ENCODE data around the gene ZSCAN5B. TPM values are rescaled to one million over a fixed set of nuclear protein-coding genes. Genes with fewer than 3 reads are reported as not detected.

ZSCAN5B gene
- total and polyA plus RNA-seq, 2 of the 8 experiments (the other 6 are each of a cell fraction or from before 2014, with no cell fraction given), result not detected

DNA sequence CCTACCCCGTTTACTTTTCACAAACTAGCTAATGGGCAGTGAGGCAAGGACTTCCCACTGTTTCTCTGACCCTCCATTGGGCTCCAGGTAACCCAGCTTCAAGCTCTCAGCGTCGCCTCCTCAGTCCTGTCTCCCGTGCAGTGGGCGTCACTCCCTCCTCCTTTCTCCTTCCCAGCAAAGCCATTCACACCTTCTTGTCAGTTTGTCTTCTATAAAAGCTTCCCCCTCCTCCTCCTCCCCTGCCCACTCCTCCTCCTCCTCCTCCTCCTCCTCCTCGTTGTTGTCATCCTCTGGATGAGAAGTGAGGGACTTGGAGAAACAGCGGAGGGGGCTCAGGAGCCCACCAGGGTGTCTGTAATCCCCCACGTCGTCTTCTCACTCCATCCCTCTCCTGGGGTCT is 23.5 kb downstream of the ZSCAN5B start:
- TF ChIP-seq CREB1 (IDR thresholded peaks at IDR 0.05), result no peak
- no peak for TF ChIP-seq KDM5A (IDR thresholded peaks at IDR 0.05; ENCODE audit: low read length)
- no peak overlapping the region for H4K8ac ChIP-seq (ENCODE audit: extremely low read depth, insufficient read depth, low read length)
- H4K5ac ChIP-seq (ENCODE audit: insufficient read length, low read depth, low read length), result no peak overlapping the region
- H4K20me1 ChIP-seq (replicated peaks in 1 of 2; ENCODE audit: control insufficient read depth in 1 of 2, insufficient read depth in 2 of 2, low read length in 2 of 2), result no peaks in the 10 kb centered on the region
- H2BK5ac ChIP-seq (ENCODE audit: low read depth, low read length), result no peak overlapping the region
- FAIRE-seq, result no peak
- no peaks in the 10 kb centered on the region for H3K36me3 ChIP-seq (ENCODE audit: control insufficient read depth in 2 of 4, insufficient read depth in 4 of 4, low read length in 3 of 4)
- H4K91ac ChIP-seq (replicated peaks; ENCODE audit: insufficient read length, low read length), result no peak overlapping the region
- H3K14ac ChIP-seq (ENCODE audit: insufficient read length), result no peak overlapping the region
- no peak overlapping the region for H3K4me3 ChIP-seq (ENCODE audit: extremely low read depth in 1 of 4, insufficient read depth in 2 of 4, low read depth in 3 of 4, low read length in 4 of 4)
- 73% methylated on average over 8 of the region's 9 CpGs; no CpG with 5 or more reads in 1 of the 2 experiments for WGBS, 2 experiments (ENCODE audit: extremely low coverage in 1 of 2, insufficient coverage in 1 of 2, insufficient read length in 1 of 2, insufficient replicate concordance in 2 of 2, low coverage in 1 of 2, low lambda C conversion rate in 2 of 2, missing lambda C conversion rate in 1 of 2)
- H3K18ac ChIP-seq (ENCODE audit: extremely low read depth, low read length), result no peak overlapping the region
- H3K23ac ChIP-seq (ENCODE audit: insufficient read length), result no peak overlapping the region
- no peaks in the 10 kb centered on the region for H3K9me3 ChIP-seq (ENCODE audit: insufficient read depth in 2 of 2, low read depth in 1 of 2, low read length in 1 of 2)
- H3K79me1 ChIP-seq (ENCODE audit: low read depth, low read length), result no peaks in the 10 kb centered on the region
- no peak overlapping the region for H2AK5ac ChIP-seq (ENCODE audit: low read depth, low read length)
- no peak overlapping the region for H2BK12ac ChIP-seq (ENCODE audit: low read depth, low read length)
- ChIA-PET CTCF (ENCODE audit: partially characterized antibody) (interaction anchor here (0.8 to 13.8 kb wide), 14 partner anchors 11 to 542 kb away, joined by 3 to 137 read pairs (median 5); no protein-coding TSS in a partner anchor), POLR2A (ENCODE audit: partially characterized antibody) (interaction anchor here (1.1 kb wide), 1 partner anchor 93 kb away, joined by 4 read pairs; no protein-coding TSS in a partner anchor)
- H3K23me2 ChIP-seq (ENCODE audit: low read depth, low read length), result no peaks in the 10 kb centered on the region
- no peaks in the 10 kb centered on the region for H3K79me2 ChIP-seq (ENCODE audit: control insufficient read depth in 1 of 2, insufficient read depth in 2 of 2, low read length in 2 of 2)
- H3K4me1 ChIP-seq (replicated peaks in 1 of 4; ENCODE audit: control insufficient read depth in 3 of 4, insufficient read depth in 4 of 4, low read length in 3 of 4), result peaks cover 0 to 3% (median 0%) of the 10 kb centered on the region in 4 experiments; a peak in 1 of 7 replicates
- no peak overlapping the region for H3K4ac ChIP-seq (replicated peaks; ENCODE audit: insufficient read length, low read depth, low read length)
- H3K27me3 ChIP-seq (replicated peaks in 1 of 4; ENCODE audit: control insufficient read depth in 3 of 4, extremely low read depth in 1 of 4, insufficient read depth in 3 of 4, low read length in 3 of 4), result no peaks in the 10 kb centered on the region
- H3K27ac ChIP-seq (ENCODE audit: low read depth, low read length), result no peak overlapping the region
- no peak overlapping the region for H3K9ac ChIP-seq (replicated peaks in 1 of 4; ENCODE audit: extremely low read depth in 1 of 4, low read depth in 3 of 4, low read length in 3 of 4)
- no peak overlapping the region for H2BK20ac ChIP-seq (ENCODE audit: low read length)
- H2AFZ ChIP-seq (ENCODE audit: low read length), result no peak overlapping the region
- DNase-seq (ENCODE audit: low read depth in 1 of 2, low spot score in 2 of 2), result no peak
- H3K56ac ChIP-seq (replicated peaks; ENCODE audit: insufficient read length, low read depth, low read length), result no peak overlapping the region
- no peak overlapping the region for H2BK120ac ChIP-seq (replicated peaks; ENCODE audit: low read depth, low read length)
- H3K4me2 ChIP-seq (ENCODE audit: insufficient read depth in 1 of 2, low read depth in 2 of 2, low read length in 2 of 2), result no peak overlapping the region
- H2BK15ac ChIP-seq (ENCODE audit: low read length), result no peak overlapping the region

Data from H1 (cell line).